ENCODE results near the gene TAGLN3. TPM values are rescaled to one million over a fixed set of nuclear protein-coding genes. Genes with fewer than 3 reads are reported as not detected.

TAGLN3 gene
- polyA plus RNA-seq, 1 of the 3 experiments (the other 2 are of a cell fraction): 19.6 TPM

DNA sequence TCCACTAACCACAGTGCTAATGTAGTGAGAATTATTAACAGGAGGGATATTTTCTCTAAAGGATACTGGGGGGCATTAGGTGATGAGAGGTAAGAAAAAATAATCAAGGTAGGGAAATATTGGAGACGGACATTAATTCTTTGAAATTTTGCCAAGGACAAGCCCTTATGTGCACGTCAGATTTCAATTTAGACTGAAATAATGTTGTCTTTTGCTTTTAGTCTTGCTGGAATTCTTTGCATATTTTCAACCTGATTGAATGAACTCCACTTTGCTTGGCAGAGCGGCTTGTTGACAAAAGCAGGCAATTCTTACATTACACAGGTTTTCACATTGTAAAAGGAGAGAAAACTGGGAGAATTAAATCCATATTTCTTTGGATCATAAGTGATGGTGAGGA, 62.4 kb downstream of the TAGLN3 start (continued):
- no peak for TF ChIP-seq RXRA (IDR thresholded peaks at IDR 0.05; ENCODE audit: borderline replicate concordance, low read depth)
- TF ChIP-seq FOXM1 (IDR thresholded peaks at IDR 0.05; ENCODE audit: low read depth): no peak
- TF ChIP-seq TCF12 (IDR thresholded peaks at IDR 0.05): peak; percentile 35; the same call in 1 of the 2 replicates
- TF ChIP-seq, protein P1, sequence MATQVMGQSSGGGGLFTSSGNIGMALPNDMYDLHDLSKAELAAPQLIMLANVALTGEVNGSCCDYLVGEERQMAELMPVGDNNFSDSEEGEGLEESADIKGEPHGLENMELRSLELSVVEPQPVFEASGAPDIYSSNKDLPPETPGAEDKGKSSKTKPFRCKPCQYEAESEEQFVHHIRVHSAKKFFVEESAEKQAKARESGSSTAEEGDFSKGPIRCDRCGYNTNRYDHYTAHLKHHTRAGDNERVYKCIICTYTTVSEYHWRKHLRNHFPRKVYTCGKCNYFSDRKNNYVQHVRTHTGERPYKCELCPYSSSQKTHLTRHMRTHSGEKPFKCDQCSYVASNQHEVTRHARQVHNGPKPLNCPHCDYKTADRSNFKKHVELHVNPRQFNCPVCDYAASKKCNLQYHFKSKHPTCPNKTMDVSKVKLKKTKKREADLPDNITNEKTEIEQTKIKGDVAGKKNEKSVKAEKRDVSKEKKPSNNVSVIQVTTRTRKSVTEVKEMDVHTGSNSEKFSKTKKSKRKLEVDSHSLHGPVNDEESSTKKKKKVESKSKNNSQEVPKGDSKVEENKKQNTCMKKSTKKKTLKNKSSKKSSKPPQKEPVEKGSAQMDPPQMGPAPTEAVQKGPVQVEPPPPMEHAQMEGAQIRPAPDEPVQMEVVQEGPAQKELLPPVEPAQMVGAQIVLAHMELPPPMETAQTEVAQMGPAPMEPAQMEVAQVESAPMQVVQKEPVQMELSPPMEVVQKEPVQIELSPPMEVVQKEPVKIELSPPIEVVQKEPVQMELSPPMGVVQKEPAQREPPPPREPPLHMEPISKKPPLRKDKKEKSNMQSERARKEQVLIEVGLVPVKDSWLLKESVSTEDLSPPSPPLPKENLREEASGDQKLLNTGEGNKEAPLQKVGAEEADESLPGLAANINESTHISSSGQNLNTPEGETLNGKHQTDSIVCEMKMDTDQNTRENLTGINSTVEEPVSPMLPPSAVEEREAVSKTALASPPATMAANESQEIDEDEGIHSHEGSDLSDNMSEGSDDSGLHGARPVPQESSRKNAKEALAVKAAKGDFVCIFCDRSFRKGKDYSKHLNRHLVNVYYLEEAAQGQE (IDR thresholded peaks at IDR 0.05; ENCODE audit: low read depth, low read length): no peak
- TF ChIP-seq, protein P2, sequence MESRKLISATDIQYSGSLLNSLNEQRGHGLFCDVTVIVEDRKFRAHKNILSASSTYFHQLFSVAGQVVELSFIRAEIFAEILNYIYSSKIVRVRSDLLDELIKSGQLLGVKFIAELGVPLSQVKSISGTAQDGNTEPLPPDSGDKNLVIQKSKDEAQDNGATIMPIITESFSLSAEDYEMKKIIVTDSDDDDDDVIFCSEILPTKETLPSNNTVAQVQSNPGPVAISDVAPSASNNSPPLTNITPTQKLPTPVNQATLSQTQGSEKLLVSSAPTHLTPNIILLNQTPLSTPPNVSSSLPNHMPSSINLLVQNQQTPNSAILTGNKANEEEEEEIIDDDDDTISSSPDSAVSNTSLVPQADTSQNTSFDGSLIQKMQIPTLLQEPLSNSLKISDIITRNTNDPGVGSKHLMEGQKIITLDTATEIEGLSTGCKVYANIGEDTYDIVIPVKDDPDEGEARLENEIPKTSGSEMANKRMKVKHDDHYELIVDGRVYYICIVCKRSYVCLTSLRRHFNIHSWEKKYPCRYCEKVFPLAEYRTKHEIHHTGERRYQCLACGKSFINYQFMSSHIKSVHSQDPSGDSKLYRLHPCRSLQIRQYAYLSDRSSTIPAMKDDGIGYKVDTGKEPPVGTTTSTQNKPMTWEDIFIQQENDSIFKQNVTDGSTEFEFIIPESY (IDR thresholded peaks at IDR 0.05; ENCODE audit: borderline replicate concordance, low read depth): no peak
- TF ChIP-seq NRF1 (IDR thresholded peaks at IDR 0.05; ENCODE audit: low read depth, low read length): no peak
- TF ChIP-seq MXI1 (IDR thresholded peaks at IDR 0.05; ENCODE audit: low read depth, low read length): no peak
- no peak for TF ChIP-seq EZH2phosphoT487 (IDR thresholded peaks at IDR 0.05; ENCODE audit: borderline replicate concordance, low read depth)

Other genes starting within 250 kb of the TAGLN3 start
- gene PHLDB2, start 139.7 kb upstream of the TAGLN3 start, polyA plus RNA-seq (2012; rRNA removed): 18.0 and 23.3 TPM in 2 replicates
- 14.8 and 18.3 TPM in 2 replicates for gene ABHD10, start 19.9 kb upstream of the TAGLN3 start, polyA plus RNA-seq (2012; rRNA removed)
- 0.02 and 0.03 TPM in 2 replicates for gene TMPRSS7, start 35.8 kb downstream of the TAGLN3 start, polyA plus RNA-seq (2012; rRNA removed)
- 5.4 and 8.7 TPM in 2 replicates for gene C3orf52, start 87.5 kb downstream of the TAGLN3 start, polyA plus RNA-seq (2012; rRNA removed)
- gene GCSAM, start 134.3 kb downstream of the TAGLN3 start, polyA plus RNA-seq (2012; rRNA removed): not detected in 2 replicates

Data from SK-N-SH (cell line).